GM15510 (cell line): ENCODE measurements around the gene CLCN1.

Source experiments
- POLR2A ChIP-seq: IDR thresholded peaks from 3 replicates; pipeline ENCODE4 v1.6.1; 2011; ENCODE audit warnings: borderline replicate concordance; ENCODE audit not compliant: insufficient read length; ENCODE audit errors: extremely low read depth

Gene CLCN1

GRCh38 chr7:143399151-143399550, 83.2 kb downstream of the CLCN1 start:
- no peak for TF ChIP-seq POLR2A

GRCh38 chr7:143399642-143400041, 83.7 kb downstream of the CLCN1 start:
- TF ChIP-seq POLR2A, result no peak

- TF ChIP-seq POLR2A, result no peak
Observed at GRCh38 chr7:143401265-143401664, 85.4 kb downstream of the CLCN1 start.
